H9 (cell line): Measurements from ENCODE around the gene IKZF1. TPM values are rescaled to one million over a fixed set of nuclear protein-coding genes. Genes with fewer than 3 reads are reported as not detected.

Experiments used
- DNase-seq: peaks from one replicate; pipeline ENCODE4 v3.0.0-alpha.2; 2017
- H2AFZ ChIP-seq: one replicate; pipeline ENCODE4 v1.6.1; 2013; ENCODE audit warnings: mild to moderate bottlenecking, low read length, control low read depth, moderate library complexity
- H2AK5ac ChIP-seq: 2 replicates; pipeline ENCODE4 v1.6.1; 2013; ENCODE audit warnings: low read length, control low read depth, mixed read lengths; ENCODE audit not compliant: insufficient read length
- H2BK120ac ChIP-seq: one replicate; pipeline ENCODE4 v1.6.1; 2013; ENCODE audit warnings: low read depth, mild to moderate bottlenecking, low read length, control low read depth, inconsistent platforms; ENCODE audit not compliant: poor library complexity, severe bottlenecking
- H2BK12ac ChIP-seq: 2 replicates; pipeline ENCODE4 v1.6.1; 2013; ENCODE audit warnings: low read length, control low read depth, mixed read lengths, low read depth; ENCODE audit not compliant: insufficient read length
- H2BK15ac ChIP-seq: 2 replicates; pipeline ENCODE4 v1.6.1; 2013; ENCODE audit warnings: low read depth, low read length, control low read depth
- H2BK20ac ChIP-seq: one replicate; pipeline ENCODE4 v1.6.1; 2013; ENCODE audit warnings: low read depth, mild to moderate bottlenecking, low read length, control low read depth, inconsistent platforms; ENCODE audit not compliant: poor library complexity, severe bottlenecking
- H2BK5ac ChIP-seq: 2 replicates; pipeline ENCODE4 v1.6.1; 2013; ENCODE audit warnings: low read length, control low read depth, mixed read lengths; ENCODE audit not compliant: insufficient read length
- H3K14ac ChIP-seq: 2 replicates; pipeline ENCODE4 v1.6.1; 2013; ENCODE audit warnings: low read length, control low read depth; ENCODE audit not compliant: insufficient read depth
- H3K18ac ChIP-seq: 2 replicates; pipeline ENCODE4 v1.6.1; 2013; ENCODE audit warnings: low read depth, mild to moderate bottlenecking, mixed read lengths, low read length, control low read depth; ENCODE audit not compliant: insufficient read length
- H3K23ac ChIP-seq: 2 replicates; pipeline ENCODE4 v1.6.1; 2013; ENCODE audit warnings: low read length, control low read depth, mixed read lengths, low read depth; ENCODE audit not compliant: insufficient read length
- H3K23me2 ChIP-seq: 2 replicates; pipeline ENCODE4 v1.6.1; 2013; ENCODE audit warnings: low read depth, mild to moderate bottlenecking, mixed read lengths, low read length, control low read depth; ENCODE audit not compliant: insufficient read length, poor library complexity, severe bottlenecking
- H3K27ac ChIP-seq: 2 replicates; pipeline ENCODE4 v1.5.1; 2013; ENCODE audit warnings: low read length, control low read depth, mixed read lengths, low read depth; ENCODE audit not compliant: insufficient read length
- H3K27me3 ChIP-seq: 2 replicates; pipeline ENCODE4 v1.6.1; 2013; ENCODE audit warnings: low read length, control low read depth, inconsistent platforms; ENCODE audit not compliant: insufficient read depth
- H3K4ac ChIP-seq: 2 replicates; pipeline ENCODE4 v1.6.1; 2013; ENCODE audit warnings: low read depth, mild to moderate bottlenecking, control low read depth, inconsistent platforms, low read length, moderate library complexity
- H3K4me1 ChIP-seq: 2 replicates; pipeline ENCODE4 v1.6.1; 2013; ENCODE audit warnings: low read length, control low read depth, inconsistent platforms; ENCODE audit not compliant: insufficient read depth
- H3K4me2 ChIP-seq: 2 replicates; pipeline ENCODE4 v1.6.1; 2013; ENCODE audit warnings: low read length, control low read depth, mixed read lengths; ENCODE audit not compliant: insufficient read length, insufficient read depth
- H3K56ac ChIP-seq: 2 replicates; pipeline ENCODE4 v1.6.1; 2013; ENCODE audit warnings: low read depth, mild to moderate bottlenecking, mixed read lengths, low read length, control low read depth; ENCODE audit not compliant: insufficient read length
- H3K79me1 ChIP-seq: 2 replicates; pipeline ENCODE4 v1.6.1; 2013; ENCODE audit warnings: low read depth, mild to moderate bottlenecking, moderate library complexity, low read length, control low read depth, inconsistent platforms; ENCODE audit not compliant: insufficient read depth, poor library complexity, severe bottlenecking
- H3K79me2 ChIP-seq: 2 replicates; pipeline ENCODE4 v1.6.1; 2013; ENCODE audit warnings: low read length, control low read depth, inconsistent platforms; ENCODE audit not compliant: insufficient read depth
- H3K9ac ChIP-seq: 2 replicates; pipeline ENCODE4 v1.6.1; 2013; ENCODE audit warnings: low read length, control low read depth, mixed read lengths; ENCODE audit not compliant: insufficient read length; ENCODE audit errors: extremely low read depth
- H3K9me3 ChIP-seq: one replicate; pipeline ENCODE4 v1.6.1; 2013; ENCODE audit warnings: low read depth, low read length, inconsistent platforms; ENCODE audit not compliant: control insufficient read depth
- H3T11ph ChIP-seq: one replicate; pipeline ENCODE4 v1.6.1; 2013; ENCODE audit warnings: mild to moderate bottlenecking, low read length, control low read depth, inconsistent platforms
- H4K20me1 ChIP-seq: one replicate; pipeline ENCODE4 v1.6.1; 2013; ENCODE audit not compliant: control insufficient read depth, insufficient read length, insufficient read depth
- H4K5ac ChIP-seq: 2 replicates; pipeline ENCODE4 v1.6.1; 2013; ENCODE audit warnings: low read depth, mild to moderate bottlenecking, mixed read lengths, low read length, control low read depth; ENCODE audit not compliant: insufficient read length
- H4K8ac ChIP-seq: replicated peaks from 2 replicates; pipeline ENCODE4 v1.6.1; 2013; ENCODE audit warnings: low read length, control low read depth, mixed read lengths, low read depth; ENCODE audit not compliant: insufficient read length
- H4K91ac ChIP-seq: 2 replicates; pipeline ENCODE4 v1.6.1; 2013; ENCODE audit warnings: low read depth, mild to moderate bottlenecking, moderate library complexity, mixed read lengths, low read length, control low read depth; ENCODE audit not compliant: insufficient read length
- H3K27ac Mint-ChIP-seq, 3 experiments: 2 replicates in 2 of 3; 3 replicates in 1 of 3; pipeline ENCODE4 v1.8.0; 2020 to 2021; ENCODE audit warnings: mixed read lengths in 3 of 3, mild to moderate bottlenecking in 1 of 3, moderate library complexity in 1 of 3
- H3K27me3 Mint-ChIP-seq: 2 replicates; pipeline ENCODE4 v1.8.0; 2021; ENCODE audit warnings: low read depth, mild to moderate bottlenecking, moderate library complexity, mixed read lengths
- H3K36me3 Mint-ChIP-seq, 3 experiments: 2 replicates in 2 of 3; 3 replicates in 1 of 3; pipeline ENCODE4 v1.8.0; 2020 to 2021; ENCODE audit warnings: low read depth in 3 of 3, mixed read lengths in 3 of 3; ENCODE audit not compliant: insufficient read depth in 1 of 3
- H3K4me1 Mint-ChIP-seq, 2 experiments: 2 replicates each; pipeline ENCODE4 v1.8.0; 2020; ENCODE audit warnings: mixed read lengths in 2 of 2
- H3K4me3 Mint-ChIP-seq, 2 experiments: 2 replicates in 1 of 2; 3 replicates in 1 of 2; pipeline ENCODE4 v1.8.0; 2020 to 2021; ENCODE audit warnings: mild to moderate bottlenecking in 2 of 2, mixed read lengths in 2 of 2, moderate library complexity in 1 of 2
- H3K9me3 Mint-ChIP-seq, 2 experiments: 2 replicates in 1 of 2; 3 replicates in 1 of 2; pipeline ENCODE4 v1.8.0; 2020; ENCODE audit warnings: mild to moderate bottlenecking in 2 of 2, mixed read lengths in 2 of 2, moderate library complexity in 1 of 2
- total RNA-seq: library from RNA; stranded (reverse); gene quantifications from 2 replicates; pipeline ENCODE4 v1.2.1, GENCODE V29; 2021
- TF ChIP-seq, protein P1 (sequence below): fragments of 200-600 bp; sonication (generic); conservative IDR thresholded peaks from 3 replicates; pipeline ENCODE4 v1.8.0; 2021; ENCODE audit warnings: antibody characterized with exemption, mild to moderate bottlenecking

The IKZF1 gene
- total RNA-seq, 1 experiment from 2014 or later = 0.98 TPM

DNA sequence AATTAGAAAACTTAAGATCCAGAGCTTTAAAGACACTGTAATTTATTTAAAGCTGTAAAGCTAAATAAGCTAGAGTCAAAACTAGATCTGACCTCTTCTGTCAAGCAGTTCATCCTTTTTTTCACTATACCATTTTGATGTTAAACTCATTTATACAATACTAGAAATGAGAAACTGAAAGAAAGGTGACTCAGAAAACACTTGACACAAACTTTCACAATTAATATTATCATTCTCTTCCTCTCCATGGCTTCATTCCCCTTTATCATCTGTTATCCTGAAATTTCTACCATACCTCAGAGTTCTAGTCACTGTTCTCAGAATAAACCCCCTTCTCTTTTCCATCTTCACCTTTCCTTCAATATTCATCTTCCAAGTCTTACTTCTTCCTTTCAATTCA is 144.3 kb downstream of the IKZF1 start:
- H4K91ac ChIP-seq = no peak overlapping the region
- H3K27ac ChIP-seq = no peak overlapping the region
- H2BK12ac ChIP-seq = no peak overlapping the region
- Mint-ChIP-seq H3K4me3 (no peak overlapping the region), H3K4me1 (peaks cover 9 to 12% of the 10 kb centered on the region in 2 experiments), H3K36me3 (peaks cover 0 to 24% (median 20%) of the 10 kb centered on the region in 3 experiments; a peak in 5 of 7 replicates), H3K27me3 (peaks cover 7% of the 10 kb centered on the region), H3K27ac (no peak overlapping the region), H3K9me3 (no peaks in the 10 kb centered on the region)
- TF ChIP-seq, protein P1, sequence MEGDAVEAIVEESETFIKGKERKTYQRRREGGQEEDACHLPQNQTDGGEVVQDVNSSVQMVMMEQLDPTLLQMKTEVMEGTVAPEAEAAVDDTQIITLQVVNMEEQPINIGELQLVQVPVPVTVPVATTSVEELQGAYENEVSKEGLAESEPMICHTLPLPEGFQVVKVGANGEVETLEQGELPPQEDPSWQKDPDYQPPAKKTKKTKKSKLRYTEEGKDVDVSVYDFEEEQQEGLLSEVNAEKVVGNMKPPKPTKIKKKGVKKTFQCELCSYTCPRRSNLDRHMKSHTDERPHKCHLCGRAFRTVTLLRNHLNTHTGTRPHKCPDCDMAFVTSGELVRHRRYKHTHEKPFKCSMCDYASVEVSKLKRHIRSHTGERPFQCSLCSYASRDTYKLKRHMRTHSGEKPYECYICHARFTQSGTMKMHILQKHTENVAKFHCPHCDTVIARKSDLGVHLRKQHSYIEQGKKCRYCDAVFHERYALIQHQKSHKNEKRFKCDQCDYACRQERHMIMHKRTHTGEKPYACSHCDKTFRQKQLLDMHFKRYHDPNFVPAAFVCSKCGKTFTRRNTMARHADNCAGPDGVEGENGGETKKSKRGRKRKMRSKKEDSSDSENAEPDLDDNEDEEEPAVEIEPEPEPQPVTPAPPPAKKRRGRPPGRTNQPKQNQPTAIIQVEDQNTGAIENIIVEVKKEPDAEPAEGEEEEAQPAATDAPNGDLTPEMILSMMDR = no peak
- no peak overlapping the region for H3K14ac ChIP-seq
- H3K18ac ChIP-seq = no peak overlapping the region
- H4K5ac ChIP-seq = no peak overlapping the region
- no peak overlapping the region for H2AFZ ChIP-seq
- DNase-seq = no peak
- H4K20me1 ChIP-seq = no peaks in the 10 kb centered on the region
- H3K56ac ChIP-seq = no peak overlapping the region
- no peak overlapping the region for H2BK120ac ChIP-seq
- no peak overlapping the region for H4K8ac ChIP-seq
- no peaks in the 10 kb centered on the region; the same call in 1 of the 2 replicates for H3K4me1 ChIP-seq
- H3K4me2 ChIP-seq = no peak overlapping the region
- no peaks in the 10 kb centered on the region for H3K79me2 ChIP-seq
- H3K23ac ChIP-seq = no peak overlapping the region
- no peak overlapping the region for H2BK15ac ChIP-seq
- no peak overlapping the region for H2BK5ac ChIP-seq
- H3K9me3 ChIP-seq = no peaks in the 10 kb centered on the region
- H3K27me3 ChIP-seq = no peaks in the 10 kb centered on the region
- H2AK5ac ChIP-seq = no peak overlapping the region
- H3K79me1 ChIP-seq = no peaks in the 10 kb centered on the region
- no peak overlapping the region for H2BK20ac ChIP-seq
- peaks cover 9% of the 10 kb centered on the region for H3K23me2 ChIP-seq
- H3K4ac ChIP-seq = no peak overlapping the region
- no peak overlapping the region for H3K9ac ChIP-seq
- no peak overlapping the region for H3T11ph ChIP-seq
